ENCODE measurements around the gene FRS2.

FRS2 gene

DNA sequence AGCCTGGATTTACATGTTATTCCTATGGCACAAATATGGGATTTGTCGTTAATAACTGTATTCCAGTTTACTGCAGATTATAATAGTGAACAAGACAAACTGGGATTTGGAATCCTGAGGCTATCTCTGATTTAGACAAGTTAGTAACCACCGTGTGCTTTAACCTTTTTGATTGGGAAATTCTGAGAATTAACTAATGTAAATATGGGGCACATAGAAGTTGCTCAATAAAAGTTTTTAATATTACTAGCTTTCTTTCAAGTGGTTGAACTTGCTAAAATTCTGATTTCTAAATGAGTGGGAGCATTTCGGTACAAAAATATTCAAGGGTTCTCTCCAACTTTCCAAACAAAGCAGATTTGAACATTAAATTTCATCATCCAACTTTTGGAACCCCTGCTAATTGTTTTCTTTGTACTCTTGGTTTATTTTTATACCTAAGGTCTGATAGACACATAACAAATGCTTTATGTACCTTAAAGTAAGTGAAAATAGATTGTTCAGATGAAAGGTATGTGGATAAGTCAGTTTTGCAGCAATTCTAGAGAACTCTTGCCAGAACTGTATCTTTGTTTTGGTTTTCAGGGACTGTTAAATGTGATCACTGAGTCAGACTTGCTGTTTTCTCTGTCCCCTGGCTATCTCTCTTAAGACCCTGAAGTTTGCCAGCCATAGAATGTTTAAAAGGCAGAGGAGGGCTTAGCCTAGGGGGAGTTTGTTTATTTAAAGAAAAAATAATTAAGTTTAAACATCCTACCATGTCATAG, 57.5 kb downstream of the FRS2 start:
- no peak for DNase-seq (ENCODE audit: low read depth)

DNA sequence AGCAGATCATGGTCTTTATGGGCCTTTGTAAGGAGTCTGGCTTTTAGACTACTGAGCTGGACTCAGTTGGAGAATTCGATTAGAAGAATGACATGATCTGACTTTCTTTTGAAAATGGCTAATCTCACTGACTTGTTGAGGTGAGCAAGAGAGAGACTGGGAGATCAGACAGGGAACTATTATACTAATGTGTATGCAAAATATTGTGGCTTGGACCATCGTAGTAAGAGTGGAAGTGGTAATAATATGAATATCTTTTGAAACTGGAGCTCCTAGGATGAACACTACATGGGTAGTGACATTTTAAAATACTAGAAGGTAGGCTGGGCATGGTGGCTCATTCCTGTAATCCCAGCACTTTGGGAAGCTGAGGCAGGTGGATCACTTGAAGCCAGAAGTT, 58.8 kb downstream of the FRS2 start:
- no peak for DNase-seq (ENCODE audit: low read depth)

DNA sequence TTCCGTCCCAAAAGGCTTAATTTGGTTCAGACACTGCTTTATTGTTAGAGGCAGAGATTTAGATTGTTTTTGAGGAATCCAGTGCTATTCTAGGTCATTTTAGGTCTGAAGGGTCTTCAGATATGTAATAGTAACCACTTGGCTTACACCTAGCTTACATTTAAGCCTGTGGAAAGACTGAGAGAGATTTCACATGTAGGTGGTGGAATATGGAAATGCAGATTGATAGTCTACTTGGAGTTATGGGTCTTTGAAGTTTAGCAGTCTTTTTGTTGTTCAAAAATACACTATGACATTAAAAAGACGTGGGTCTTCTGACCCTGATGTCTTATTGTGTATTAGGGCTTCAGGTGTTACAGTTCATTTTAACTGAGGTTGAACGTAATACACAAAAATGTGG, 63.7 kb downstream of the FRS2 start:
- no peak for DNase-seq (ENCODE audit: low read depth)

DNA sequence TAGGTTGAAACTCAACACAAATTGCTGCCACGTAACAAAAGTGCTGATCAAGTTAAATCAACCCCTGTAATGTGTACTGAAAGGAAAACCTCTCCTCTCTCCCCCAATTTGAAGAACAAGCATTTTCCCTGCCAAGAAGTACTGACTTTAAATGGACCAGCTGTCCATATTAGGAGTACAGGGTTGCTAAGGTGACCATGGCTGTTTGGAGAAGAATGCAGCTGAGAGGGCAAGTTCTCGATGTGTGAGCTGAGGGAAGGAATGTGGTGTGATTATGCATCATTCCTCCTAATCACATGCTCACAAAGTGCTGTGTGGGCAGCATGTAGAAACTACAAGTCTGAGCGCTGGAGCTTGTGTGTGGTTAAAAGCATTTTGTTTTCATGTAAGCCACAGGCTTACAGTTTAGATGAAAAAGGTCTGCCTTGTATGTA, 64.2 kb downstream of the FRS2 start:
- DNase-seq (ENCODE audit: low read depth): peak; percentile 9

DNA sequence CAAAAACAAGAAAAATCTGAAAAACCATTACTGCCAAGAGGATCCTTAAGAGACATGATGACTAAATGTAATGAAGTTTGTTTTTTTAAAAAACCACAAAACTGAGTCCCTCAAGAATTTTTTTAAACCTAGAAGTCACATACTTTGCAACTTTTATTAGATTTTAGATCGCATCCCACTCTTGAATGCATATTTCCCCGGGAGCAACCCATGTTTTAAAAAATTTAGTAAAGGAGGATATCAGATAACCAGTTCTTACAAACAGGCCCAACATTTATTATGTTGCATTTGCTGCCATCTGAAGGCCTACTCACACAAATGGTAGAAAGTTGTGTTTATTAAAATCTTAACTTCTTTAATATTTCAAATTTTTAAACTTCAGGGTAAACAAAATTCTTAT, 70.8 kb downstream of the FRS2 start:
- no peak for DNase-seq (ENCODE audit: low read depth)

DNA sequence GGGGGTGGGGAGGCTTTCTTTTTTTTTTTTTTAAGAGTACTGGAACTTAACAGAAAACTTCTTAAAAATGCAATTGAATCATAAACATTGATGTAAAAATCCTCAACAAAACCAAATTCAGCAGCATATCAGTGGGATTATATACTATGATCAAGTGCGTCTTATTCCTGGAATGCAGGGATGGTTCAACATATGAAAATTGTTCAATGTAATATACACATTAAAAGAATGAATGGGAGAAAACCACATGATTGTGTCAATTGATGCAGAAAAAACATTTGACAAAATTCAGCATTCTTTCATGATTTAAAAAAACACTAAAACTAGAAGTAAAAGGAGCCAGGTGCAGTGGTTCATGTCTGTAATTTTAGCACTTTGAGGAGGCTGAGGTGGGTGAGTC, 73.9 kb downstream of the FRS2 start:
- no peak for DNase-seq (ENCODE audit: low read depth)

DNA sequence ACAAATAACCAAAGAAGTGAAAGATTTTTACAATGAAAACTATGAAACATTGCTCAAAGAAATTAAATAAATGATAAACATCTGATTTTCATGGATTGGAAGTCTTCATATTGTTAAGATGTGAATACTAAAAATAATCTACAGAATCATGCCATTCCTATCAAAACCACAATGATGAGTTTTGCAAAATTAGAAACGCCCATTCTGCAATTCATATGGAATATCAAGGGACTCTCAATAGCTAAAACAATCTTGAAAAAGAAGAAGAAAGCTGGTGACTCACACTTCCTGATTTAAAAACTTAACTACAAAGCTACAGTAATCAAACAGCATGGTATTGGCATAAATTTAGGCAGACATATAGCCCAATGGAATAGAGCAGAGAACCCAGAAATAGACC, 74.9 kb downstream of the FRS2 start:
- no peak for DNase-seq (ENCODE audit: low read depth)

DNA sequence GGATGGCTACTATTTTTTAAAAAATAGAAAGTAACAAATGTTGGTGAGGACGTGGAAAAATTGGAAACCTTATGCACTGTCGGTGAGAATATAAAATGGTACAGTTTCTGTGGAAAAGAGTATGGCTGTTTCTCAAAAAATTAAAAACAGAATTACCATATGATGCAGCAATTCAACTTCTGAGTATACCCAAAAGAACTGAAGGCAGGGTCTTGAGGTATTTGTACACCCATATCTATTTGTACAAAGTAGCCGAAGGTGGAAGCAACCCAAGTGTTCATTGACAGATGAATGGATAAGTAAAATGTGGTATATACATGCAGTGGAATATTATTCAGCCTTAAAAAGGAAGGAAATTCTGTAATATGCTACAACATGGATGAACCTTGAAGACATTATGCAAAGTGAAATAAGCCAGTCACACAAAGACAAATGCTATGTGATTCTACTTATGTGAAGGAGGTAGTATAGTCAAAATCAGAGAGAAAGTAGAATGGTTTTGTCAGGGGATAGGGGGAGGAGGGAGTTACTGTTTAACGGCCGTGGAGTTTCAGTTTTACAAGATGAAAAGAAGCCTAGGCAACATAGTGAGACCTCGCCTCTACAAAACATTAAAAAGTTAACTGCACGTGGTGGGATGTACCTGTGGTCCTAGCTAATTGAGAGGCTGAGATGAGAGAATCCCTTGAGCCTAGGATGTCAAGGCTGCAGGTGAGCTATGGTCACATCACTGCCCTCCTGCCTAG, 76.7 kb downstream of the FRS2 start:
- no peak for DNase-seq (ENCODE audit: low read depth)

DNA sequence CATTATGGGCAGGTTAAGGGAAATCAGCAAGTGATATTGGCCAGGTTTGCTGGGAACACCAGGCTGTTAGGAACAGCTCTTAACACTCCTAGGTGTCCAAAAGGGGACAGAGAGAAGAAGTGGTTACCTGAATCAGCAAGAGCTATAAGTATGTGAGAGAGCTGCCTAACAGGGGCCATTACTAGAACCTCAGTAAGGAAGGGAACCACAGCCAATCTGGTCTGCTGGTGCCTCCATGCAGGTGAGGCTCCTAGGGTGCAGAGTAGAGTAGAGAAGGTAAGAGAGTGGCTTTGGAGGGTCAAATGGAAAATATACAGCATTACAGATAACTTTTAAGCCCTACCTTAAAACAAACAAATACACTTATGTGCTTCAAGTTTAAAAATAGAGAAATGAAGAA, 78.5 kb downstream of the FRS2 start:
- DNase-seq (ENCODE audit: low read depth): no peak

DNA sequence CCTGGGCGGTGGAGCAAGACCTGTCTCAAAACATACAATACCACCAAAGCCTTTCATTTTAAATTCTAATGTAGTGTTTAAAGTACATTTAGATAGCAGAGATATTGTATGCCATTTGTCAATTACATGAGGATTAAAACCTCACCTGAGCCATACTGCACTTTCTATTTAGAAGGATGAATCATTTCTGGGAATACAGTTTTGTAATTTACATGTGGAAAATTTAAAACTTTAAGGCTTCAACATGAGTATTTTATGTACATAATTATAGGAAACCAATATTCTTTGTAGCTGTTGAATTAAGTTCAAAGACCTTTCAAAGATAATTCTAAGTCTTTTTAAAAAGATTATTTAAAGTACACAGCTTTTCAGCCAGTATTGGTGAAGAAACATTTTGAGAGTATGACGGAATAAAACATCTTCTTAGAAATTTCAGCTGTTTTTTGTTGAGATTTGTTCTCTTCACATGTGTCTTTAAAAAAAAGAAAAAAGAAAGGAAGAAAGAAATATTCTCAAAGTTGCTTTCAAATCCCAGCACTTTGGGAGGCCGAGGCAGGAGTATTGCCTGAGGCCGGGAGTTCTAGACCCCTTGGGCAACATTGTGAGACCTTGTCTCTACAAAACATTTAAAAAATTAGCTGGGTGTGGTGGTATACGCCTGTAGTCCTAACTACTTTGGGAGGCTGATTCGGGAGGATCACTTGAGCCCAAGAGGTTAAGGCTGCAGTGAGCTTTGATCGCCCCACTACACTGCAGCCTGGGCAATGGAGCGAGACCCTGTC, 80.6 kb downstream of the FRS2 start:
- DNase-seq (ENCODE audit: low read depth): no peak

DNA sequence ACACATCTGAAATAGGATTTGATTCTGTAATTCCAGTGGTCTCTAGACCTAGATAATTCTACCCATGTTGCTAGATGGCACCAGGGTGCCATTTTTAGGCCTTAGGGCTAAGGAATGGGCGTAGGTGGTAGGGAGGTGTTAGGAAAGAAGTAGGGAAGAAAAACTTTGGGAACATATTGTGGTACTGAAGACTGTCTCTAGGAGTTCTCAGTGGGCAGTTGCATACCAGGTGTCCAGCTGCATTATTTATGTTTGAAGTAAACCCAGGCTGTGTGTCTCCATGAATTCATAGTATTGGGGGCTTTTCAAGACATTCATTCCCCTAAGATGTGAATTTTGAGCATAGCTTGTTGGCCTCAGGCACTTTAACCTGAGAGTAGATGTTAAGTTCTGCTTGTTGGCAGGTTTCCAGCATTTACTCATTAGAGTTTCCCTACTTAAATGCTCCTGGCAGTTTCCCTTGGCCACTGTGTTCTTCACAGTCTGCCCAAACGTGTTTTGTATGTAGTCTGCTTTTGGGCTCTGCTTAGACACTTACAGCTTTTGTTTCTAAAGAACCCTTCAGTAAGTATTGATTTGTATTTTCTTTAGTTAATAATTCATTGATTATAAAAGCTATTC, 83.5 kb downstream of the FRS2 start:
- no peak for DNase-seq (ENCODE audit: low read depth)

DNA sequence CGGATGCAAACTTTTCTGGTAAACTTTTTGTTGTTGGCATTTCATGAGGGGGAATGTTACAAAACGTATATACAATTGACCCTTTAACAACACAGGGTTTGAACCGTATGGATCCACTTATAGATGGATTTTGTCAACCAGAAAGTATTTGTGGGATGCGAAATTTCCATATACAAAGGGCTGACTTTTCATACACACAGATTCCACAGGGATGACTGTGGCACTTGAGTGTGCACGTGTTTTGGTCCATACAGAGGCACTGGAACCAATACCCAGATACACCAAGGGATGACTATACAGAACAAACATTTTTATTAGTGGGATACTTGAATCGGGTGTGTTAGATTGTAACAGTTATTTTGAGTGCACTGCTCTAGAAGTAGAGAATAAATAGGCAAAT, 85.3 kb downstream of the FRS2 start:
- DNase-seq (ENCODE audit: low read depth): no peak

DNA sequence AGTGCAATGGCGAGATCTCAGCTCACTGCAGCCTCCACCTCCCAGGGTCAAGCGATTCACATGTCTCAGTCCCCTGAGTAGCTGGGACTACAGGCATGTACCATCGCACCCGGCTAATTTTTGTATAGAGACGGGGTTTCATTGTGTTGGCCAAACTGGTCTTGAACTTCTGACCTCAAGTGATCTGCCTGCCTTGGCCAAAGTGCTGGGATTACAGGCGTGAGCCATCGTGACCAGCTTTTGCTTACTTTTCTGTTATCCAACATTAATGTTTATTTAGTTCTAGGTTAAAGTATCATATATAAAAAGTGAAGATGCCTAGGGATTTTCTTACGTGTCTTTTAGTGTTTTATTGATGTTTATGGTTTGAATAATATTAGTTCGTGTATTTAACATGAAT, 86.2 kb downstream of the FRS2 start:
- DNase-seq (ENCODE audit: low read depth): no peak

DNA sequence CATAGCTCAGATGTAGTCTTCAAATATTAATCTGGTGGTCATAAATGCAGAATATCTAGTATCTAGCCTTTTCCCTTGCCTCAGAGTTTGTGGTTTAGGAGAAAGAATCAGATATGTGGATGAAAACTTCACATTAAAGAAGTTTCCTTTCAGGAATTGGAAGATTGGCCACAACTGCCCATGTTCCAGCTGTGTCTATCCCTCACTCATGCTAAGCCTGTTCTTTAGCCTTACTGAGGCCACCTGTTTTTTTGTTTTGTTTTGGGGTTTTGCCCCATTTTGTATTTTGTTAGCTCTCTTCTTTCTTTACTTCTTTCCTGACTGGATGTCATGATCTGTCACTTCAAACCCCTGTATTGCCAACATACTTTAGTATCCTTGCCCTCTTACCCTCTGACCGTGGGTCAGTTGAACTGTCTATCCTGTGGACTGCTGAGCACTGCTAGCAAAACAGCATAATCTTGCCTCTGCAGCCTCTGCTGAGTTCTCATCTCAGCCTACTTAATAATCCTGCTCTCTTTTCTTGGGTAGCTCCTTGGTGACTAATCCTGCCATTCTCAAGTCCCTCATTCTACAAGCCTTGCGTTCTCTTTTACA, 93.1 kb downstream of the FRS2 start:
- DNase-seq (ENCODE audit: low read depth): no peak

DNA sequence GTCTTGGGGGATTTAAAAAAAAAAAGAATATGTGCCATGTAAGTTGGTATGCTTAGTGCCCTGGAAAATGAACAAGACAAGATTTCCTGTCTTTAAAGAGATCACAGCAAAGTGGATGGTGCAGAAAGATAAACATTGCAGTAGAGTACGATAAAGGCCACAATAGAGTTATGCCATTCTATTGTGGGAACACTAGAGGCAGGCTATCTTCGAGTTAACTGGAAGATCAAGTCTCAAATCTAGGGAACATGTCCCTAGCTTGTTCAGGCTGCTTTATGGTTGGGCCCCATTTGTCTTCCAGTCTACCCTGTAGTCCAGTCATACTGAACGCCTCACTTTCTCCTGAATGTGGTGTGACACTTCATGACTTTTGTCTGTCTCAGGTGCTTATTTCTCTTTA, 96.4 kb downstream of the FRS2 start:
- no peak for DNase-seq (ENCODE audit: low read depth)

DNA sequence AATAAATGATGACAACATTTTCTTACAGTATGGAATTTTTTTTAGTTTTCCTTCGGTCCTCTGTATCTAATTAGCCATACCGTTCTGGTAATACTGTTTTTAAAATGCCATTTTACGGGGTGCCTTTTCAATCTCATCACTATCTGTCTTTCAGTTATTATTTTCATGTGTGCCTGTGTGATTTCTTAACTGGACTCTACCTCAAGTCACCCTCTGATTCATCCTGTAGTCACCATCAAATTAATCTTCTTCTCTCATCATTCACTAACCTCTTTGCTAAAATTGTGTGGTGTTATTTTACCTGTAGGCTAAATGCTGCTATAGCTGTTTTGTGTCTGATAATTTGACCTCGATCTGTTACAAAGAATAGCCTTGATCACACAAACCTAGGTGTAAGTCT, 99.0 kb downstream of the FRS2 start:
- no peak for DNase-seq (ENCODE audit: low read depth)

DNA sequence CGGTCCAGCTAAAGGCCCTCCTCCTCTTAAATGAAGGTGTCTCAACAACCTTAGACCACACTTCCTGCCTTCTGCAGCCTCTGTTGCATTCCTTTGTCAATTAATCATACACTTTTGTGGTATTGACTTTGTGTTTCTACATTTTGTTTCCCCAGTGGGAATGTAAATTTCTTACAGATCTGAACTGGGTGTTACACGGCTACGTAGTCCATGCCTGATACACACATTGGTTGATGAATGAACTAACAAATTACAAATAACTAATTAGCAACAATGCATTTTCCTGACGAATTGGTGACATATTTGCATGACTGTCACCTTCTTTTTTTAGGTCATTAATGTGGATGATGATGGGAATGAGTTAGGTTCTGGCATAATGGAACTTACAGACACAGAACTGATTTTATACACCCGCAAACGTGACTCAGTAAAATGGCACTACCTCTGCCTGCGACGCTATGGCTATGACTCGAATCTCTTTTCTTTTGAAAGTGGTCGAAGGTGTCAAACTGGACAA, 99.9 kb downstream of the FRS2 start:
- DNase-seq (ENCODE audit: low read depth): no peak

DNA sequence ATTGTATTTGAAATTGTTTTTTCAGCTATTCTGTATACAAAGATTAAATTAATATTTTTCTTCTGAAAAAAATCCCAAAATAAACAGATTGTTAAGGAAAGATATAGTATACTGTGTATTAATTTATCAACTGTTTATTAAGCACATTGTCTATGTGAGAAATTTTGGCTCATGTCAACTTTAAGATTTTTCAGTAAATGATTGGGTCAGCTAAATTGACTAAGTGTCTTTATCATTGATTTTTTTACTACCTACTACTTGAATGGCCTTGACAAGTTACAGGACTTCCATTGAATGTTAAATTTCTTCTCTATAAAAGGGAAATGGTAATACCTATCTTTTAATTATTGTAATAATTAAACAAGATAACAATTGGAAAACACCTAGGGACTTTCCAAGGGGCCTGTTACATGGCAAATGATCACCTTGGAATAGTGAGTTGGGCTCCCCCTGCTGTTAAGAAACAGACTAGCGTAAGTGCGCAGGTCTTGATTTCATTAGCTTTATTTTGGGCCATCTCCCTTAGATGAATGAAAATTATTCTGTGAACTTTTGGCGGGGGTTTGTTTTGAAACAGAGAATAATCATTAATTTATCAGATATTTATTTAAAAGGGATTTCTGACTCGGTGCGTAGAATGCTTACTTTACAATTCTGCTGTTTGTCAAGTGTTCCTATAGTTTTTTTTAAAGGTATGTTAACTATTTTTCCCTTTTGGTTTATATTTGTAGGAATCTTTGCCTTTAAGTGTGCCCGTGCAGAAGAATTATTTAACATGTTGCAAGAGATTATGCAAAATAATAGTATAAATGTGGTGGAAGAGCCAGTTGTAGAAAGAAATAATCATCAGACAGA, 100.6 kb downstream of the FRS2 start:
- peak; percentile 29 for DNase-seq (ENCODE audit: low read depth)

DNA sequence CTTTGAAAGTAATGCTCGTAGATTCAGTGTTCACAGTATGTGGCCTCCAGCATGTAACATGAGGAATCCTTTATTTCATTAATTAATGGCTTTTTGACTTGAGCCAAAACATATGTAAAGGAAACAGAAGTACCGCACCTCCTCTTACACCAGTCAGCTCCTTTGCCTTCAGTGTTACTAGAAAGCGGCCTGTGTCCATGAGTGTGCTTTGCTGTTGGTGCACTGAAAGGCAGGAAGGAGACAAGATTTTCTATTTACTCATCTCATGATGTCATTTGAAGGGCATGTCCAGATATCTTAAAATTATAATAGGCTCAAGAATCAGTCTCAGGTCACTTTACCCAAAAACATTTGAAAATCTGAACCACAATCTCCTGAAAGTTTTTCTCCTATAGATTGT, 105.2 kb downstream of the FRS2 start:
- no peak for DNase-seq (ENCODE audit: low read depth)

DNA sequence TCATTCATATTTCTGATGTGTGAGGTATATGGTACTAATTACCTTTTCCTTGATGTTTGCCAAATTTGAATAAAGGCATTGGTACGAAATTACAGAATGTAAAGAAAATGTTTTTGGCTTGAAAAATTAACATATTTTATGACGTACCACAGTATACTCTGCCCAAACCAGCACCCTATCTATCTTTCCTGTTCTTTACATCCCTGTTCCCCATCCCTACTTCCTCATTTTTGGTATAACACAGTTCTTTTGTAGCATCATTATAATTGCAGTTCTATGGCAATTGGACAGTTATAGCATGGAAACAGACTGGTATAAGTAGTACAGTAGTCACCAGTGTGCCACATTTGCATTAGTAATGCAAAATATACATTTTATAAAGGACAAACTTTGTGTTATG, 108.1 kb downstream of the FRS2 start:
- DNase-seq (ENCODE audit: low read depth): no peak

DNA sequence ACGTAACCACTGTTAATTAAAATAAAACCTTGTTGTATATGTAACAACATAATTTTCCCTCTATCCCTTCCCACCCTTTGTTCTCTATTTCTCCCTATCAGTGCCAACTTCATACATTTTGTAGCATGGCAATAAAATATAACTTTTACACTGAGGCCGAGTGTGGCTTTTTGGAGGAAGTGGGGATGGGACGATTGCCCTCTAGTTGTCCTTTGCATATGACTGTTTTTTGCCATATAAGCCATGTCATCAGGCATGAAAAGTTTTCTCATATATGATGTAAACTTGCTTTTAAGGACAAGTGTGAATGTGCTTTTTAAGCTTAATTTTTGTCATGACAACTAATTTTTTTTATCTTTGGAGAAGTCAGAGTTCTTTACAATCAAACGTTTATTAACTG, 108.8 kb downstream of the FRS2 start:
- no peak for DNase-seq (ENCODE audit: low read depth)

Measured in activated T-cell treated with anti-CD3 and anti-CD28 coated beads for 48 hours (primary cell).